Kidney glomerular epithelial cell (primary cell): ENCODE results near the gene SERPINA12.

Experiments
- DNase-seq: peaks from one replicate; lab custom pipeline; 2025; lab: John Stamatoyannopoulos, UW

The SERPINA12 gene

GRCh38 chr14:94465042-94465441 is 44.2 kb downstream of the SERPINA12 start:
- no peak for DNase-seq

GRCh38 chr14:94464290-94464689 is 45.0 kb downstream of the SERPINA12 start:
- no peak for DNase-seq

- no peak for DNase-seq
Measured at GRCh38 chr14:94462763-94463572, 46.3 kb downstream of the SERPINA12 start.

- no peak for DNase-seq
Measured at GRCh38 chr14:94462219-94462551, 47.1 kb downstream of the SERPINA12 start.

- no peak for DNase-seq
Measured at GRCh38 chr14:94461526-94462218, 47.6 kb downstream of the SERPINA12 start.

- DNase-seq = no peak
Measured at GRCh38 chr14:94460631-94461416, 48.4 kb downstream of the SERPINA12 start.

- DNase-seq = no peak
Measured at GRCh38 chr14:94458558-94459205, 50.6 kb downstream of the SERPINA12 start.

GRCh38 chr14:94458096-94458495 is 51.2 kb downstream of the SERPINA12 start:
- no peak for DNase-seq

GRCh38 chr14:94455928-94456327 is 53.3 kb downstream of the SERPINA12 start:
- no peak for DNase-seq

GRCh38 chr14:94451826-94452225 is 57.4 kb downstream of the SERPINA12 start:
- DNase-seq = no peak

GRCh38 chr14:94451091-94451771 is 58.0 kb downstream of the SERPINA12 start:
- no peak for DNase-seq

GRCh38 chr14:94450722-94451090 is 58.6 kb downstream of the SERPINA12 start:
- no peak for DNase-seq

GRCh38 chr14:94449930-94450329 is 59.3 kb downstream of the SERPINA12 start:
- DNase-seq = no peak

GRCh38 chr14:94448071-94448808 is 61.0 kb downstream of the SERPINA12 start:
- DNase-seq = no peak

- no peak for DNase-seq
Measured at GRCh38 chr14:94447206-94447605, 62.1 kb downstream of the SERPINA12 start.

GRCh38 chr14:94446126-94446525 is 63.1 kb downstream of the SERPINA12 start:
- DNase-seq = no peak

- no peak for DNase-seq
Measured at GRCh38 chr14:94445003-94445402, 64.3 kb downstream of the SERPINA12 start.

GRCh38 chr14:94441531-94442205 is 67.6 kb downstream of the SERPINA12 start:
- no peak for DNase-seq

GRCh38 chr14:94441130-94441529 is 68.1 kb downstream of the SERPINA12 start:
- no peak for DNase-seq

- no peak for DNase-seq
Measured at GRCh38 chr14:94439453-94440057, 69.7 kb downstream of the SERPINA12 start.
